GM23338 (cell line): ENCODE data around the gene SMIM35.

Experiments used
- CTCF ChIP-seq, 2 experiments: fragments of 200-600 bp in 1 of 2; sonication (generic) in 1 of 2; conservative IDR thresholded peaks; 2 replicates each; pipeline versions ENCODE4 v1.5.1 to v1.6.1; 2016 to 2017; ENCODE audit warnings: antibody characterized with exemption in 2 of 2, low read depth in 2 of 2, mild to moderate bottlenecking in 2 of 2, moderate library complexity in 1 of 2
- ETS1 ChIP-seq: IDR thresholded peaks from 2 replicates; pipeline ENCODE4 v1.6.1; 2016; ENCODE audit warnings: antibody characterized with exemption
- REST ChIP-seq: IDR thresholded peaks from one replicate; pipeline ENCODE4 v1.6.1; 2018; ENCODE audit warnings: antibody characterized with exemption; ENCODE audit not compliant: unreplicated experiment

- TF ChIP-seq CTCF (conservative IDR thresholded peaks at IDR 0.05; ENCODE audit: low read depth in 2 of 2), result no peak
- TF ChIP-seq ETS1, result no peak
- no peak for TF ChIP-seq REST
These were observed 30.8 kb downstream of the SMIM35 start for GRCh38 chr11:118055966-118056365.
